Measurements from ENCODE around the gene MYLK4.

The MYLK4 gene

DNA sequence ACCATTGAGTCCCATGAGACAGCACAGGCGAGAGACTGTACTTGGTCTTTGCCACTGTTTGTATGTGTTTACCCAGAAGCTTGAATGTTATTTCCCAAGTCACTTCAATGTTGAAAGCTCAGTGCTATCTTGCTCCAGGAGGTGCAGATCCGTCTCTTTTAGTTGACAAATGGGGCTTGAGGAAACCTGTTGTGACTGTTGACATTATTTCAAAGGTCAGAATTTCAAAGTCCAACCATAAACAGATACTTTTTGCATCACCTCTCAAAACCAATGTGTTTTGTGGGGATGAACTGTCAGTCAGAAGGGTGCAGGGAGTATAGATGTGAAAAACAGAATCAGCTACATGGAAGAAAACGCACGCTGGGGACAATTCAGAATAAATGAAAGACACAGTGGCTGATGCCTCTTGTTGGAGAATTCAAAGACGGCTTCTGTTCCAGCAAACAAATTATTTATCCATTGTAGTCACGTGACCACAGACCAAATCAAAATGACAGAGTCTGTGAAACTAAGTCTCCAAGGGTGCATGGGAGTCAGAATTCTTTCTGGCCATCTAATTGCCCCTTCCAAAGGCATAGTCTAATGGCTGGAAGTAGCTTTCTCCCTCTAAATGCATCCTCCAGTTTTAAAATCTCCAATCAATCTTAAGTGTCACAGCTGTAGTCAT is 83.7 kb downstream of the MYLK4 start:
- DNase-seq: no peak
- no peak overlapping the region for H3K27ac Mint-ChIP-seq
- H3K4me1 Mint-ChIP-seq (ENCODE audit: low read depth): peaks cover 5% of the 10 kb centered on the region
- peaks cover 4% of the 10 kb centered on the region for H3K9me3 Mint-ChIP-seq
- peaks cover 10% of the 10 kb centered on the region for H3K27me3 Mint-ChIP-seq
- H3K4me3 Mint-ChIP-seq: no peak overlapping the region
- H3K36me3 Mint-ChIP-seq (ENCODE audit: low read depth): no peaks in the 10 kb centered on the region

DNA sequence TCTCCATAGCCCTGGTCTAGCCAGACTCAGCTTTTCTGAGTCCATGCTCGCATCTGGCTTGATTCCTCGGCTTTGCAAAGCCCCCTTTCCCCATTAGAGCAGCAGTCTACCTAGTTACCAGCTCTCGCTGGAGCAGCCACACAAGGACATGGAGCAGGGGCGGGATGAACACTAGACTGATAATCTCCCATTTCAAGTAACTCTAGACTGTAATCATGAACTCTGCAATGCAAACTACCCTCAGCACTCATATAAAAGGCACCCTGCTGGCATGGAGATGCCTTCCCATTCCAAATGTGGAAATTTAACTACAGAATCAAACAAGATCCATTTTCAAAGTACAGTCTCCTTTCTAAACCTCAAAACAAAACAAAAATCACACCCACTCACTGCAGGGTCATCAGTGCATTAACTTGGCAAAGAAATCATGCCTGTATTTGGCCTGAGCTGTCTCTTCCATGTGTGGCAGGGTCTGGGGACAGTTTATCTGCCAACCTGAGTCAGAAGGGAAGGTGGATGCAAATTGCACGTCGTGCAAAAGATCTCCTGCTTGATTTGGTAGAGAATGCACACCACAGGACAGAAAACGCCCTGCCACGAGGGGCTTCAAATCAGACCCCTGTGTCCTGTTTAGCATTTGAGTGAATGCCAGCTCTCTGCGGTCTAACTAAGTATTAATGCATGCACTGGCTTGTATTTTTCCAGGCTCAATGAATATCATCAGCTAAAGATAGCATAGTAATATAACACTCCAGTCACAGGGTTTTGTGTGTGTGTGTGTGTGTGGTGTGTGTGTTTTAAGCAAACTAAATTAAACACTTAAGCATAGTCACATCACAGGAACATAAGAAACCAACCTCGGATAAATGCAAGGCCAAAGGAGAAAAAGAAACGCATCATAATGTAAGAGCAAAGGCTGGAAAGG is 85.3 kb downstream of the MYLK4 start:
- H3K4me3 Mint-ChIP-seq: no peak overlapping the region
- peaks cover 10% of the 10 kb centered on the region for H3K27me3 Mint-ChIP-seq
- H3K4me1 Mint-ChIP-seq (ENCODE audit: low read depth): peaks cover 5% of the 10 kb centered on the region
- no peak overlapping the region for H3K27ac Mint-ChIP-seq
- peaks cover 4% of the 10 kb centered on the region for H3K9me3 Mint-ChIP-seq
- H3K36me3 Mint-ChIP-seq (ENCODE audit: low read depth): no peaks in the 10 kb centered on the region
- DNase-seq: no peak

- Mint-ChIP-seq H3K9me3 (peaks cover 4% of the 10 kb centered on the region), H3K27me3 (peaks cover 10% of the 10 kb centered on the region), H3K4me1 (ENCODE audit: low read depth) (peaks cover 15% of the 10 kb centered on the region), H3K4me3 (no peak overlapping the region), H3K36me3 (ENCODE audit: low read depth) (no peaks in the 10 kb centered on the region), H3K27ac (no peak overlapping the region)
- no peak for DNase-seq
Measured at GRCh38 chr6:2663123-2663522, 87.6 kb downstream of the MYLK4 start.

- H3K27me3 Mint-ChIP-seq: peaks cover 10% of the 10 kb centered on the region
- no peak overlapping the region for H3K27ac Mint-ChIP-seq
- peaks cover 4% of the 10 kb centered on the region for H3K9me3 Mint-ChIP-seq
- H3K4me1 Mint-ChIP-seq (ENCODE audit: low read depth): peaks cover 15% of the 10 kb centered on the region
- DNase-seq: no peak
- H3K36me3 Mint-ChIP-seq (ENCODE audit: low read depth): no peaks in the 10 kb centered on the region
- H3K4me3 Mint-ChIP-seq: no peak overlapping the region
Measured at GRCh38 chr6:2661651-2662050, 89.1 kb downstream of the MYLK4 start.

- no peak for DNase-seq
- Mint-ChIP-seq H3K36me3 (ENCODE audit: low read depth) (no peaks in the 10 kb centered on the region), H3K27me3 (peaks cover 5% of the 10 kb centered on the region), H3K4me1 (ENCODE audit: low read depth) (peaks cover 15% of the 10 kb centered on the region), H3K27ac (no peak overlapping the region), H3K4me3 (no peak overlapping the region), H3K9me3 (peaks cover 4% of the 10 kb centered on the region)
Measured at GRCh38 chr6:2659882-2660281, 90.8 kb downstream of the MYLK4 start.

- DNase-seq: no peak
- peaks cover 15% of the 10 kb centered on the region for H3K4me1 Mint-ChIP-seq (ENCODE audit: low read depth)
- no peak overlapping the region for H3K27ac Mint-ChIP-seq
- H3K27me3 Mint-ChIP-seq: peaks cover 2% of the 10 kb centered on the region
- no peak overlapping the region for H3K4me3 Mint-ChIP-seq
- peaks cover 4% of the 10 kb centered on the region for H3K9me3 Mint-ChIP-seq
- no peaks in the 10 kb centered on the region for H3K36me3 Mint-ChIP-seq (ENCODE audit: low read depth)
Measured at GRCh38 chr6:2659381-2659780, 91.3 kb downstream of the MYLK4 start.

GRCh38 chr6:2658788-2659187 is 91.9 kb downstream of the MYLK4 start:
- DNase-seq: no peak
- peaks cover 4% of the 10 kb centered on the region for H3K9me3 Mint-ChIP-seq
- no peak overlapping the region for H3K27ac Mint-ChIP-seq
- peaks cover under 1% of the 10 kb centered on the region for H3K27me3 Mint-ChIP-seq
- H3K4me3 Mint-ChIP-seq: no peak overlapping the region
- peaks cover 15% of the 10 kb centered on the region for H3K4me1 Mint-ChIP-seq (ENCODE audit: low read depth)
- H3K36me3 Mint-ChIP-seq (ENCODE audit: low read depth): no peaks in the 10 kb centered on the region

DNA sequence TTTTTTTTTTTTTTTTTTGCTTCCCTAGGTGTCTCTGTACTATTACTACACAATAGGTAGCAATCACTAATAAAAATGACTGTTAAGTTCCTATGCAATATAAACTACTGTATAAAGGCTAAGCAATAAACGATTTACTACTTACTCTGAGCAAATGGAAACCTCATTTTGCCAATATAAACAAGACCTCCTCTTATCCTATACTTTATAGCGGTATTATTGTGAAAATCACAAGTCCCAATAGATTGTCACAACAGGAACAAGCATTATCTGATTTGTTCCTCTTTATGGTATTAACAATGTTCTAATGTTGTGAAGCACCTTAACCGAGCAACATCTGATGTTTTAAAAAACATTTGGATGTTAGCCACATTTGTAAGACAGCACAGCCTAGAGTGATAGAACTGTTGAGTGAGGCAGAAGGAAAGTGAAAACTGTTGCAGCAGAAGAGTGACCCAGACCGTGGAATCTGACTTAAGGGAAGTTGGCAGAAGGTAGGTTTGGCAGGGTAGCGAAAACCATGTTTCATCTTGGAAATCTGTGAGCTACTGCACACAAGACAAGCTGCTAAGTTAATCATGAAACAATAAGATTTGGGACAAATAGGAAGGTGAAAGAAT is 94.2 kb downstream of the MYLK4 start:
- H3K27me3 Mint-ChIP-seq: peaks cover 9% of the 10 kb centered on the region
- H3K9me3 Mint-ChIP-seq: peaks cover 6% of the 10 kb centered on the region
- H3K36me3 Mint-ChIP-seq (ENCODE audit: low read depth): no peaks in the 10 kb centered on the region
- H3K4me1 Mint-ChIP-seq (ENCODE audit: low read depth): peaks cover 10% of the 10 kb centered on the region
- H3K27ac Mint-ChIP-seq: no peak overlapping the region
- no peak overlapping the region for H3K4me3 Mint-ChIP-seq
- DNase-seq: no peak

DNA sequence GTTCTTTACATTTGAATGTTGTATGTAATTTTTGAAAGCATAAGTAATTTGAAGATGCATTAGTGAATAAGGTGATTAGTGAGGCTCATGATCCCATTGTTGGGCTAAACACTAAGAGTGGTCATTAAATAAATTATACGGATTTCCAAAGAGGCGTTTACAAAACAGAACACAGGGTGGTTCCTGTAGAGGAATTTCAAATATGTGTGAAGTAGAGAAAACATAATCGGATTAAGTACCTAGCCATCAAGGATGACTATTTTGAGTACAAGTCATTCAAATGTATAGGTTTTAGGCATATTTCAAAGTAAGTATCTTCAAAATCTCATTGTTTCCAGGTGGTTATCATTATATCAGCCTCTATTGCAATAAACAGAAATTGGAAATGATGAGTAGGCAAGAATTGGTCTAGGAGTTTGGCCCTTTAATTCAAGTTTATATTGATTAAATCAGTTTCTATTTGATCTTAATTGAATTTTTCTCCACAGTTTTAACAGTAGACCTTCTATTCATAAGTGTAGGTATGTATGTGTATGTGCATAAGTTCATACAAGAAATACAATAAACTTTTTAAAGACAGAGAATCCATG is 94.8 kb downstream of the MYLK4 start:
- Mint-ChIP-seq H3K9me3 (peaks cover 6% of the 10 kb centered on the region), H3K36me3 (ENCODE audit: low read depth) (no peaks in the 10 kb centered on the region), H3K27me3 (peaks cover 9% of the 10 kb centered on the region), H3K4me1 (ENCODE audit: low read depth) (peaks cover 10% of the 10 kb centered on the region), H3K4me3 (no peak overlapping the region), H3K27ac (no peak overlapping the region)
- DNase-seq: no peak

GRCh38 chr6:2653369-2654032 is 97.2 kb downstream of the MYLK4 start:
- Mint-ChIP-seq H3K36me3 (ENCODE audit: low read depth) (no peaks in the 10 kb centered on the region), H3K9me3 (peaks cover 6% of the 10 kb centered on the region), H3K27ac (no peak overlapping the region), H3K27me3 (peaks cover 16% of the 10 kb centered on the region), H3K4me1 (ENCODE audit: low read depth) (peaks cover 2% of the 10 kb centered on the region), H3K4me3 (no peak overlapping the region)
- no peak for DNase-seq

GRCh38 chr6:2652611-2653010 is 98.1 kb downstream of the MYLK4 start:
- Mint-ChIP-seq H3K4me3 (no peak overlapping the region), H3K36me3 (ENCODE audit: low read depth) (no peaks in the 10 kb centered on the region), H3K27ac (no peak overlapping the region), H3K9me3 (peaks cover 6% of the 10 kb centered on the region), H3K27me3 (peaks cover 17% of the 10 kb centered on the region), H3K4me1 (ENCODE audit: low read depth) (no peaks in the 10 kb centered on the region)
- DNase-seq: no peak

GRCh38 chr6:2651961-2652360 is 98.8 kb downstream of the MYLK4 start:
- H3K27me3 Mint-ChIP-seq: peaks cover 22% of the 10 kb centered on the region
- no peaks in the 10 kb centered on the region for H3K4me1 Mint-ChIP-seq (ENCODE audit: low read depth)
- H3K9me3 Mint-ChIP-seq: peaks cover 6% of the 10 kb centered on the region
- DNase-seq: no peak
- no peaks in the 10 kb centered on the region for H3K36me3 Mint-ChIP-seq (ENCODE audit: low read depth)
- H3K4me3 Mint-ChIP-seq: no peak overlapping the region
- H3K27ac Mint-ChIP-seq: no peak overlapping the region

GRCh38 chr6:2651536-2651935 is 99.2 kb downstream of the MYLK4 start:
- Mint-ChIP-seq H3K9me3 (peaks cover 6% of the 10 kb centered on the region), H3K36me3 (ENCODE audit: low read depth) (no peaks in the 10 kb centered on the region), H3K4me3 (no peak overlapping the region), H3K27ac (no peak overlapping the region), H3K27me3 (peaks cover 26% of the 10 kb centered on the region), H3K4me1 (ENCODE audit: low read depth) (no peaks in the 10 kb centered on the region)
- DNase-seq: no peak

DNA sequence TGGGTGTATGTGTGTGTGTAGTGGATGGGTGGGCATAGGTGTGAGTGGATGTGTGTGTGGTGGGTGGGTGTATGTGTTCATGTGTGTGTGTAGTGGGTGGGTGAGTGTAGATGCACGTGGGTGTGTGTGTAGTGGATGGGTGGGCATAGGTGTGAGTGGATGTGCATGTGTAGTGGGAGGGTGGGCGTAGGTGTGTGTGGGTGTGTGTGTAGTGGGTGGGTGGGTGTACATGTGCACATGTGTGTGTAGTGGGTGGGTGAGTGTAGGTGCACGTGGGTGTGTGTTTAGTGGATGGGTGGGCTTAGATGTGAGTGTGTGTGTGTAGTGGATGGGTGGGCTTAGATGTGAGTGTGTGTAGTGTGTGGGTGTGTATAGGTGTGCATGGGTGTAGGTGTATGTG is 104.4 kb downstream of the MYLK4 start:
- DNase-seq: no peak
- peaks cover 61% of the 10 kb centered on the region for H3K27me3 Mint-ChIP-seq
- no peaks in the 10 kb centered on the region for H3K9me3 Mint-ChIP-seq
- H3K4me1 Mint-ChIP-seq (ENCODE audit: low read depth): no peaks in the 10 kb centered on the region
- no peaks in the 10 kb centered on the region for H3K36me3 Mint-ChIP-seq (ENCODE audit: low read depth)
- H3K27ac Mint-ChIP-seq: no peak overlapping the region
- no peak overlapping the region for H3K4me3 Mint-ChIP-seq

Data from activated T-cell treated with anti-CD3 and anti-CD28 coated beads, Interleukin-2, amount 50 U/mL, for 24 hours (primary cell).